Measurements from ENCODE around the gene CASZ1. TPM values are rescaled to one million over a fixed set of nuclear protein-coding genes. Genes with fewer than 3 reads are reported as not detected.

The CASZ1 gene
- total RNA-seq, 1 donor from 2014 or later, result 9.2 TPM

- no peak for TF ChIP-seq CTCF (IDR thresholded peaks at IDR 0.05; ENCODE audit: insufficient read depth, low read length, severe bottlenecking)
- no peaks in the 10 kb centered on the region for H3K27me3 ChIP-seq (ENCODE audit: control insufficient read depth, insufficient read depth, low read length)
- H3K4me3 ChIP-seq (ENCODE audit: low read depth, low read length), result no peak overlapping the region
- FAIRE-seq, result no peak
- no peak for DNase-seq (ENCODE audit: low read depth)
- peaks cover 14% of the 10 kb centered on the region for H3K36me3 ChIP-seq (ENCODE audit: control insufficient read depth, insufficient read depth, low read length)
These were observed 133.4 kb downstream of the CASZ1 start for GRCh38 chr1:10662824-10663677.

GRCh38 chr1:10662090-10662688 is 134.3 kb downstream of the CASZ1 start:
- Histone ChIP-seq H3K27me3 (ENCODE audit: control insufficient read depth, insufficient read depth, low read length) (no peaks in the 10 kb centered on the region), H3K36me3 (ENCODE audit: control insufficient read depth, insufficient read depth, low read length) (peaks cover 15% of the 10 kb centered on the region), H3K4me3 (ENCODE audit: low read depth, low read length) (no peak overlapping the region)
- no peak for TF ChIP-seq CTCF (IDR thresholded peaks at IDR 0.05; ENCODE audit: insufficient read depth, low read length, severe bottlenecking)
- no peak for DNase-seq (ENCODE audit: low read depth)
- no peak for FAIRE-seq

- TF ChIP-seq CTCF (IDR thresholded peaks at IDR 0.05; ENCODE audit: insufficient read depth, low read length, severe bottlenecking), result no peak
- peak; percentile 99 for FAIRE-seq
- Histone ChIP-seq H3K36me3 (ENCODE audit: control insufficient read depth, insufficient read depth, low read length) (peaks cover 15% of the 10 kb centered on the region), H3K27me3 (ENCODE audit: control insufficient read depth, insufficient read depth, low read length) (no peaks in the 10 kb centered on the region), H3K4me3 (ENCODE audit: low read depth, low read length) (no peak overlapping the region)
- DNase-seq (ENCODE audit: low read depth), result no peak
These were observed 135.0 kb downstream of the CASZ1 start for GRCh38 chr1:10661453-10661852.

- no peak for FAIRE-seq
- Histone ChIP-seq H3K36me3 (ENCODE audit: control insufficient read depth, insufficient read depth, low read length) (peaks cover 22% of the 10 kb centered on the region), H3K27me3 (ENCODE audit: control insufficient read depth, insufficient read depth, low read length) (no peaks in the 10 kb centered on the region), H3K4me3 (ENCODE audit: low read depth, low read length) (no peak overlapping the region)
- no peak for DNase-seq (ENCODE audit: low read depth)
- TF ChIP-seq CTCF (IDR thresholded peaks at IDR 0.05; ENCODE audit: insufficient read depth, low read length, severe bottlenecking), result no peak
These were observed 136.6 kb downstream of the CASZ1 start for GRCh38 chr1:10659646-10660540.

GRCh38 chr1:10659218-10659617 is 137.2 kb downstream of the CASZ1 start:
- Histone ChIP-seq H3K27me3 (ENCODE audit: control insufficient read depth, insufficient read depth, low read length) (no peaks in the 10 kb centered on the region), H3K4me3 (ENCODE audit: low read depth, low read length) (no peak overlapping the region), H3K36me3 (ENCODE audit: control insufficient read depth, insufficient read depth, low read length) (peaks cover 23% of the 10 kb centered on the region)
- FAIRE-seq, result no peak
- TF ChIP-seq CTCF (IDR thresholded peaks at IDR 0.05; ENCODE audit: insufficient read depth, low read length, severe bottlenecking), result no peak
- DNase-seq (ENCODE audit: low read depth), result no peak

Data from bronchial epithelial cell (primary cell).